Neural cell (in vitro differentiated cells): ENCODE measurements around the gene DEAF1. TPM values are rescaled to one million over a fixed set of nuclear protein-coding genes. Genes with fewer than 3 reads are reported as not detected.
"Not testable (repeated sequence)": the region's sequence is repeated elsewhere in the genome, so short reads cannot be mapped to it uniquely, and the experiment has no call there.

Source experiments
- H2AFZ ChIP-seq: fragments of 200-600, 300-800 bp; sonication (generic), shearing (Covaris generic); 2 replicates; pipeline ENCODE4 v1.6.0; 2014; ENCODE audit warnings: low read depth, mild to moderate bottlenecking, antibody characterized with exemption, low read length, moderate library complexity
- H3F3A ChIP-seq: fragments of 200-600 bp; shearing (Covaris generic); 2 replicates; pipeline ENCODE4 v1.6.1; 2016; ENCODE audit warnings: mild to moderate bottlenecking, moderate library complexity, mixed read lengths, antibody characterized with exemption, low read length; ENCODE audit not compliant: insufficient read depth, poor library complexity, severe bottlenecking
- H3K27ac ChIP-seq: fragments of 200-600, 300-800 bp; sonication (generic), shearing (Covaris generic); 2 replicates; pipeline ENCODE4 v1.5.1; 2014; ENCODE audit warnings: mild to moderate bottlenecking, low read length, moderate library complexity
- H3K27me3 ChIP-seq: fragments of 300-800, 200-600 bp; sonication (generic), shearing (Covaris generic); 2 replicates; pipeline ENCODE4 v1.6.0; 2014; ENCODE audit warnings: mild to moderate bottlenecking, low read depth, low read length, moderate library complexity; ENCODE audit not compliant: insufficient read depth
- H3K36me3 ChIP-seq: fragments of 300-800, 200-600 bp; sonication (generic), shearing (Covaris generic); 2 replicates; pipeline ENCODE4 v1.5.1; 2014; ENCODE audit warnings: mild to moderate bottlenecking, antibody characterized with exemption, low read length, moderate library complexity; ENCODE audit not compliant: insufficient read depth
- H3K4me2 ChIP-seq: fragments of 300-800, 200-600 bp; sonication (generic), shearing (Covaris generic); 2 replicates; pipeline ENCODE4 v1.6.0; 2014; ENCODE audit warnings: mild to moderate bottlenecking, low read length
- H3K4me3 ChIP-seq: fragments of 300-800, 200-600 bp; sonication (generic), shearing (Covaris generic); 2 replicates; pipeline ENCODE4 v1.5.1; 2014; ENCODE audit warnings: mild to moderate bottlenecking, low read length, moderate library complexity
- H3K79me2 ChIP-seq: fragments of 200-600 bp; shearing (Covaris generic); replicated peaks from 2 replicates; pipeline ENCODE4 v1.6.0; 2014; ENCODE audit warnings: mild to moderate bottlenecking, low read length, moderate library complexity; ENCODE audit not compliant: insufficient read depth
- H3K9ac ChIP-seq: fragments of 300-800, 200-600 bp; sonication (generic), shearing (Covaris generic); 2 replicates; pipeline ENCODE4 v1.6.1; 2016; ENCODE audit warnings: mild to moderate bottlenecking, low read length, mixed read lengths
- H3K9me2 ChIP-seq: fragments of 200-600 bp; shearing (Covaris generic); 2 replicates; pipeline ENCODE4 v1.6.1; 2016; ENCODE audit warnings: mild to moderate bottlenecking, low read length, mixed read lengths; ENCODE audit not compliant: insufficient read depth
- H3K9me3 ChIP-seq: fragments of 200-600, 300-800 bp; sonication (generic), shearing (Covaris generic); 2 replicates; pipeline ENCODE4 v1.6.1; 2016; ENCODE audit warnings: mild to moderate bottlenecking, mixed run types, low read length, moderate library complexity, mixed read lengths
- H4K20me1 ChIP-seq: fragments of 200-600 bp; shearing (Covaris generic); 2 replicates; pipeline ENCODE4 v1.6.1; 2016; ENCODE audit warnings: mild to moderate bottlenecking, mixed run types; ENCODE audit not compliant: insufficient read depth
- CTCF ChIP-seq: fragments of 450-650 bp; IDR thresholded peaks from 2 replicates; pipeline ENCODE4 v1.5.1; 2014; ENCODE audit warnings: antibody characterized with exemption, mild to moderate bottlenecking, moderate library complexity; ENCODE audit not compliant: poor library complexity, severe bottlenecking
- EP300 ChIP-seq: fragments of 450-650 bp; conservative IDR thresholded peaks from 2 replicates; pipeline ENCODE4 v1.6.1; 2014; ENCODE audit warnings: antibody characterized with exemption, mild to moderate bottlenecking, moderate library complexity; ENCODE audit not compliant: poor library complexity, severe bottlenecking
- MXI1 ChIP-seq: fragments of 450-650 bp; conservative IDR thresholded peaks from 2 replicates; pipeline ENCODE4 v1.6.1; 2014; ENCODE audit warnings: antibody characterized with exemption, mild to moderate bottlenecking; ENCODE audit not compliant: poor library complexity, severe bottlenecking
- POLR2AphosphoS5 ChIP-seq: IDR thresholded peaks from 2 replicates; pipeline ENCODE4 v1.6.1; 2012
- RAD21 ChIP-seq: fragments of 450-650 bp; conservative IDR thresholded peaks from 2 replicates; pipeline ENCODE4 v1.6.1; 2014; ENCODE audit warnings: antibody characterized with exemption, mild to moderate bottlenecking, moderate library complexity
- REST ChIP-seq: IDR thresholded peaks from 2 replicates; pipeline ENCODE4 v1.6.1; 2012; ENCODE audit warnings: borderline replicate concordance
- SMC3 ChIP-seq: fragments of 450-650 bp; conservative IDR thresholded peaks from 2 replicates; pipeline ENCODE4 v1.6.1; 2014; ENCODE audit warnings: antibody characterized with exemption, mild to moderate bottlenecking, moderate library complexity; ENCODE audit not compliant: poor library complexity
- polyA plus RNA-seq: library from polyadenylated mRNA; depleted of rRNA; stranded (reverse); fragments of >200 nt; gene quantifications from 2 replicates; pipeline ENCODE4 v1.2.3, GENCODE V29; 2014

The DEAF1 gene
- polyA plus RNA-seq, 1 donor from 2014 or later = 87.6 TPM

GRCh38 chr11:734541-734940, 39.5 kb upstream of the DEAF1 start:
- not testable (repeated sequence) for H3K36me3 ChIP-seq, H3K79me2 ChIP-seq, H3F3A ChIP-seq, H3K4me2 ChIP-seq, H3K9me3 ChIP-seq, H3K27me3 ChIP-seq, H3K9me2 ChIP-seq, H2AFZ ChIP-seq, H3K9ac ChIP-seq, H3K4me3 ChIP-seq, H3K27ac ChIP-seq, H4K20me1 ChIP-seq

- no peak overlapping the region for H2AFZ ChIP-seq
- H3K27me3 ChIP-seq = no peaks in the 10 kb centered on the region
Observed at GRCh38 chr11:733072-733471, 38.0 kb upstream of the DEAF1 start.

More at GRCh38 chr11:733072-733471, 38.0 kb upstream of the DEAF1 start:
- H3K36me3 ChIP-seq = no peaks in the 10 kb centered on the region
- H3K9me3 ChIP-seq = no peaks in the 10 kb centered on the region
- H3K27ac ChIP-seq = no peak overlapping the region
- no peak overlapping the region for H3K4me2 ChIP-seq
- H3K4me3 ChIP-seq = no peak overlapping the region
- no peak overlapping the region for H3K9ac ChIP-seq
- no peaks in the 10 kb centered on the region for H3F3A ChIP-seq
- H3K9me2 ChIP-seq = no peaks in the 10 kb centered on the region
- H3K79me2 ChIP-seq = no peaks in the 10 kb centered on the region
- H4K20me1 ChIP-seq = no peaks in the 10 kb centered on the region
- TF ChIP-seq RAD21 = no peak
- TF ChIP-seq CTCF = no peak
- no peak for TF ChIP-seq POLR2AphosphoS5
- no peak for TF ChIP-seq SMC3
- no peak for TF ChIP-seq MXI1
- no peak for TF ChIP-seq EP300
- no peak for TF ChIP-seq REST
